GM19238 (cell line): ENCODE results near the gene NMBR.
"Not testable (repeated sequence)": the region's sequence is repeated elsewhere in the genome, so short reads cannot be mapped to it uniquely, and the experiment has no call there.

Experiments used
- DNase-seq: peaks from one replicate; pipeline ENCODE4 v3.0.0; 2011; ENCODE audit warnings: low spot score; ENCODE audit not compliant: insufficient read length

The NMBR gene

GRCh38 chr6:142155091-142155490 is 8.2 kb upstream of the NMBR start:
- no peak for DNase-seq

- DNase-seq, result no peak
Measured at GRCh38 chr6:142154336-142154735, 7.4 kb upstream of the NMBR start.

GRCh38 chr6:142153196-142153595 is 6.3 kb upstream of the NMBR start:
- DNase-seq, result no peak

- DNase-seq, result no peak
Measured at GRCh38 chr6:142152746-142153145, 5.8 kb upstream of the NMBR start.

- DNase-seq, result not testable (repeated sequence)
Measured at GRCh38 chr6:142141531-142141930, 5.4 kb downstream of the NMBR start.

- no peak for DNase-seq
Measured at GRCh38 chr6:142138876-142139275, 8.0 kb downstream of the NMBR start.

GRCh38 chr6:142132625-142133024 is 14.3 kb downstream of the NMBR start, which contains the start of gene GJE1:
GJE1 (plus strand) TSS chr6:142132925; CDS start chr6:142133159, 234 bp downstream.
- DNase-seq, result no peak

- no peak for DNase-seq
Measured at GRCh38 chr6:142130814-142131213, 16.1 kb downstream of the NMBR start.

- no peak for DNase-seq
Measured at GRCh38 chr6:142121342-142121741, 25.6 kb downstream of the NMBR start.

GRCh38 chr6:142118925-142119324 is 28.0 kb downstream of the NMBR start:
- no peak for DNase-seq

GRCh38 chr6:142118328-142118727 is 28.6 kb downstream of the NMBR start:
- DNase-seq, result no peak

- DNase-seq, result no peak
Measured at GRCh38 chr6:142117366-142117765, 29.6 kb downstream of the NMBR start.

GRCh38 chr6:142112451-142113061 is 34.4 kb downstream of the NMBR start:
- DNase-seq, result no peak

GRCh38 chr6:142110820-142111219 is 36.1 kb downstream of the NMBR start:
- not testable (repeated sequence) for DNase-seq

GRCh38 chr6:142104820-142105219 is 42.1 kb downstream of the NMBR start:
- DNase-seq, result not testable (repeated sequence)

- DNase-seq, result no peak
Measured at GRCh38 chr6:142088858-142089216, 58.1 kb downstream of the NMBR start.

GRCh38 chr6:142087950-142088857 is 58.7 kb downstream of the NMBR start:
- DNase-seq, result no peak

GRCh38 chr6:142079130-142079529 is 67.8 kb downstream of the NMBR start:
- no peak for DNase-seq

GRCh38 chr6:142075516-142076101 is 71.3 kb downstream of the NMBR start:
- DNase-seq, result no peak

GRCh38 chr6:142074516-142074915 is 72.4 kb downstream of the NMBR start:
- no peak for DNase-seq

GRCh38 chr6:142071981-142072380 is 74.9 kb downstream of the NMBR start:
- DNase-seq, result no peak

- no peak for DNase-seq
Measured at GRCh38 chr6:142068416-142068815, 78.5 kb downstream of the NMBR start.
